ENCODE measurements around the gene TIAM1. TPM values are rescaled to one million over a fixed set of nuclear protein-coding genes. Genes with fewer than 3 reads are reported as not detected.

Gene TIAM1
- total and polyA plus RNA-seq, 4 donors: 3.5 to 58.0 (median 11.8) TPM

- TF ChIP-seq CTCF (IDR thresholded peaks at IDR 0.05; ENCODE audit: control extremely low read depth, extremely low read depth): no peak
- Histone ChIP-seq H3K9me3 (ENCODE audit: control insufficient read depth in 4 of 4, insufficient read depth in 3 of 4, low read length in 3 of 4) (peaks cover 0 to 5% (median 0%) of the 10 kb centered on the region in 4 donors), H3K27me3 (ENCODE audit: control insufficient read depth in 3 of 3, insufficient read depth in 3 of 3, low read length in 2 of 3) (no peaks in the 10 kb centered on the region), H3K9ac (ENCODE audit: insufficient read depth in 1 of 2, low read length in 2 of 2) (no peak overlapping the region), H3K27ac (ENCODE audit: low read depth in 1 of 2, low read length in 1 of 2) (no peak overlapping the region), H3K4me3 (no peak overlapping the region), H3K36me3 (ENCODE audit: control insufficient read depth in 4 of 4, insufficient read depth in 4 of 4, low read length in 4 of 4) (peaks cover 0 to 14% (median 5%) of the 10 kb centered on the region in 4 donors), H3K4me1 (ENCODE audit: control insufficient read depth in 5 of 5, insufficient read depth in 5 of 5, low read length in 5 of 5) (peaks cover 0 to 7% (median 0%) of the 10 kb centered on the region in 5 donors)
- DNase-seq (no peak), ATAC-seq (ENCODE audit: insufficient read depth, low FRiP score) (no peak)
- WGBS, 2 donors: 90 to 95% methylated on average over 12 of the region's 12 CpGs
Measured at GRCh38 chr21:31335957-31336738, 7.9 kb downstream of the TIAM1 start.

- no peak overlapping the region for H3K27ac ChIP-seq (ENCODE audit: low read depth in 1 of 2, low read length in 1 of 2)
- no peaks in the 10 kb centered on the region for H3K27me3 ChIP-seq (ENCODE audit: control insufficient read depth in 3 of 3, insufficient read depth in 3 of 3, low read length in 2 of 3)
- peaks cover 0 to 15% (median 7%) of the 10 kb centered on the region in 4 donors for H3K36me3 ChIP-seq (ENCODE audit: control insufficient read depth in 4 of 4, insufficient read depth in 4 of 4, low read length in 4 of 4)
- ATAC-seq (ENCODE audit: insufficient read depth, low FRiP score): no peak
- DNase-seq: peak in 1 of 3 donors; percentile 63
- peaks cover 0 to 7% (median 1%) of the 10 kb centered on the region in 4 donors for H3K9me3 ChIP-seq (ENCODE audit: control insufficient read depth in 4 of 4, insufficient read depth in 3 of 4, low read length in 3 of 4)
- H3K9ac ChIP-seq (ENCODE audit: insufficient read depth in 1 of 2, low read length in 2 of 2): no peak overlapping the region
- WGBS, 2 donors: 70 to 84% methylated on average over 10 of the region's 10 CpGs
- TF ChIP-seq CTCF (IDR thresholded peaks at IDR 0.05; ENCODE audit: control extremely low read depth, extremely low read depth): no peak
- peaks cover 0 to 7% (median 0%) of the 10 kb centered on the region in 5 donors for H3K4me1 ChIP-seq (ENCODE audit: control insufficient read depth in 5 of 5, insufficient read depth in 5 of 5, low read length in 5 of 5)
- no peak overlapping the region for H3K4me3 ChIP-seq
Measured at GRCh38 chr21:31334648-31335121, 9.4 kb downstream of the TIAM1 start.

GRCh38 chr21:31332525-31332924 lies 11.5 kb downstream of the TIAM1 start:
- H3K4me1 ChIP-seq (ENCODE audit: control insufficient read depth in 5 of 5, insufficient read depth in 5 of 5, low read length in 5 of 5): no peaks in the 10 kb centered on the region
- H3K36me3 ChIP-seq (ENCODE audit: control insufficient read depth in 4 of 4, insufficient read depth in 4 of 4, low read length in 4 of 4): peaks cover 0 to 12% (median 6%) of the 10 kb centered on the region in 4 donors
- no peak for ATAC-seq (ENCODE audit: insufficient read depth, low FRiP score)
- H3K27me3 ChIP-seq (ENCODE audit: control insufficient read depth in 3 of 3, insufficient read depth in 3 of 3, low read length in 2 of 3): no peaks in the 10 kb centered on the region
- peaks cover 0 to 7% (median 1%) of the 10 kb centered on the region in 4 donors for H3K9me3 ChIP-seq (ENCODE audit: control insufficient read depth in 4 of 4, insufficient read depth in 3 of 4, low read length in 3 of 4)
- H3K9ac ChIP-seq (ENCODE audit: insufficient read depth in 1 of 2, low read length in 2 of 2): no peak overlapping the region
- H3K27ac ChIP-seq (ENCODE audit: low read depth in 1 of 2, low read length in 1 of 2): no peak overlapping the region
- no peak overlapping the region for H3K4me3 ChIP-seq
- no peak for TF ChIP-seq CTCF (IDR thresholded peaks at IDR 0.05; ENCODE audit: control extremely low read depth, extremely low read depth)
- WGBS, 2 donors: 63 to 67% methylated on average over 2 of the region's 2 CpGs
- DNase-seq: no peak

Measured in lung (tissue), 12 donors.